Activated CD4-positive, alpha-beta T cell treated with anti-CD3 and anti-CD28 coated beads, Interleukin-2, Interleukin-4, amounts not matched to agents 100 ng/mL and 50 ng/mL, durations not matched to agents 16 hours and 8 hours (primary cell): ENCODE results near the gene STAC2.

Experiments used
- DNase-seq: peaks from one replicate; pipeline ENCODE4 v3.0.0-alpha.2; 2020; ENCODE audit warnings: low spot score

The STAC2 gene

GRCh38 chr17:39231591-39232551 is 6.1 kb upstream of the STAC2 start:
- peak; percentile 27 for DNase-seq

DNA sequence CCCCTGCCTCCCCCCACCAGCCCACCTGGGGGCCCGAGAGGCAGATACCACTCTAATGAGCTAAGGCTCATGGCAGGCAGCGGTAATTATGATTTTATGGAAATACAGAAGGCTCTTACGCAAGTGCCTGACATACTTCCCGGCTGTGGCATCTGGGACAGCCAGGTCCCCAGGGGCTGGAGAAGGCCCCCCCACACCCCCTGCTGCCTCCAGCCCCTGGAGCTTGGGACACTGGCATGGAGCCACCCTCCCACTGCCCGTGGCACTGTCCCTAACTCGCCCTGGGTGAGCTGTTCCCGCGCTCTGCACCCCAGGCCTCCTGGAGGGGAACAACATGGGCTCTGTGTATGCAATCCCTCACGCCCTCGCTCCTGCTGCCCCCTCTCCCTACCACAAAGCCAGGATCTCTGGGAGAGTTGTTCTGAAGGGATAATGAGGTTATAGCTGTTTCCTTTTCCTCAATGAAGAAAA is 5.4 kb upstream of the STAC2 start:
- DNase-seq: no peak

DNA sequence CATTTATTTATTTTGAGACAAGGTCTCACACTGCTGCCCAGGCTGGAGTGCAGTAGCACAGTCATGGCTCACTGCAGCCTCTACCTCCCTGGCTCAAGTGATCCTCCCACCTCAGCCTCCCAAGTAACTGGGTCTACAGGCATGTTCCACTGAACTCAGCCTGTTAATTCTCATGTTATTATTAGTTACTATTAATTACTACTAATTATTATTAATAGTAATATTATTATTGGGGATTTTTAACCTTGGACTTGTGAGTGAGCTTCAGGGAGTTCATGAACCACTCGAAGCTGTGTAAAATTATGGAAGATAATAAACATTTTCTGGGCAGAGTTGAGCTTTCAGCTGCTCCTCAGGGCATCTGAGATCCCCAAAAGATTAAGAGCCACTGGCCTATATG is 4.6 kb upstream of the STAC2 start:
- no peak for DNase-seq

GRCh38 chr17:39229274-39229913 is 3.6 kb upstream of the STAC2 start:
- DNase-seq: no peak

- DNase-seq: no peak
Measured at GRCh38 chr17:39227364-39227919, 1.7 kb upstream of the STAC2 start.

GRCh38 chr17:39225959-39226683 is 376 bp upstream of the STAC2 start:
- no peak for DNase-seq

DNA sequence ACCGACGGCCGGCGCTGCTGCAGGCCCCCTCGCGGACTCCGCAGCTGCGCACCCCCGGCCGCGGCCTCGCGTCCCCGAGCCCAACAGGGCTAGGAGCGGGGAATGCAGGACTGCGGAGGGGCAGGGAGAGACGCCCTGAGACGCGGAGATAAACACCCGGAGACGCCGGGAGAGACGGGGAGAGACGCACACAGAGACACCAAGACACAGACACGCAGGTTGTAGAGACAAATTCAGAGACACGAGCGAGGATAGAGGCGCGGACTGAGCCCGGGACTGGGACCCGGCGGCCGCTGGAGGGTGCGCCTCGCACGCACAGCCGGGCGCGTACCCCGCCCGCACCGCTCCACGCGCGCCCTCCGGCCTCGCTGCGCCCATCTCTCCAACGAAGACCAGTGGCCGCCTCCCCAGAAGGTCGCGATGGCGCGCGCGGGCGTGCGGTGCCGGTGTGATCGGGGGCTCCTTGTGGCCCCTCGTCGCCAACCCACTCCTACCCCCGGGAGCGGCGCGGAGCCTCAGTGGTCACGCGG is 902 bp downstream of the STAC2 start:
- no peak for DNase-seq

GRCh38 chr17:39223907-39224777 is 1.6 kb downstream of the STAC2 start:
- no peak for DNase-seq

DNA sequence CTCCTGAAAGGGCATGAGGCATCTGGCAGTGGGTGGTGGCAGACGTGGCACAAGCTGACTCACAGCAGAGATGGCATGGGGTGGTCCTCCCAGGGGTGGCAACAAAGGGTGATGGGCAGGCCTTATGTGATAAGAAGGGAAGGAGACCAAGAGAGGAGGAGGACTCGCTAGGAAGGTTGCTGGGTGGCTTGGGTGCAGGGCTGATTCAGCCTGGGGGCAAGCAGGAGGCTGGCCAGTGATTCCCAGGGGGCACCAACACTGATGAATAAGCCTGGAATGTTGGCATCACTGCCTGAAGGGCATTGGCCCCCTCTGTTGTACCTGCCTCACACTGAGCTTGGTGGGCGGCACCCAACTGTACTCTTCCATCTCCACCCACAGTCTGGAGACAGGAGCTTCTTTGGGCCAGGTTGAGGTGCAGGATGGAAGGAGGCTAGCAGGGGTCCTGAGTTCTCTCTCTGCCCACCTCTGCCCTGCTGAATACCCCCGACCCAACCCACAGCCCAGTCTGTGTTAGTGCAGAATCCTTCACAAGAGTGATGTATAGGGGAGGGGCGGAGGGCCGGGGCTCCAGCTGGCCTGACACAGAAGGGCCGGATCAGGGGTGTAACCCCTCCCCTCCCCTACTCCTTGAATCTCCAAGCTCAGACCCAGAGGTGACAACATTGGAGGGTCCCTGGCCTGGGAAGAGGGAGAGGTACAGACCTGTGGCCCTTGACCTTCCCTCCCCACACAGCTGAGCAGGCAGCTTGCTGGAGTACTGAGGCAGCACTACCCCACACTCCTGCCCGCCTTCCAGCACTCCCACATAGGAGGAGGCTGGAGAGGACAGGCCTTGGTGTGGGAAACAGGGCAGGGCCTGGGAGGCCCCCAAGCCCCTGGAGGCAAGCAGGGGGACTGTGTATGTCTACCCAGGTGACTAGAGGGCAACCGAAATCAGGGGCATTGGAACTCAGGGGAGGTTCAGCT is 2.6 kb downstream of the STAC2 start:
- DNase-seq: no peak

- DNase-seq: no peak
Measured at GRCh38 chr17:39222151-39222550, 3.6 kb downstream of the STAC2 start.

- no peak for DNase-seq
Measured at GRCh38 chr17:39221572-39221971, 4.2 kb downstream of the STAC2 start.

- DNase-seq: no peak
Measured at GRCh38 chr17:39219647-39220154, 6.0 kb downstream of the STAC2 start.

- no peak for DNase-seq
Measured at GRCh38 chr17:39218906-39219305, 6.8 kb downstream of the STAC2 start.

GRCh38 chr17:39217734-39218369 is 7.9 kb downstream of the STAC2 start:
- DNase-seq: no peak

- DNase-seq: no peak
Measured at GRCh38 chr17:39213852-39214251, 11.9 kb downstream of the STAC2 start.

DNA sequence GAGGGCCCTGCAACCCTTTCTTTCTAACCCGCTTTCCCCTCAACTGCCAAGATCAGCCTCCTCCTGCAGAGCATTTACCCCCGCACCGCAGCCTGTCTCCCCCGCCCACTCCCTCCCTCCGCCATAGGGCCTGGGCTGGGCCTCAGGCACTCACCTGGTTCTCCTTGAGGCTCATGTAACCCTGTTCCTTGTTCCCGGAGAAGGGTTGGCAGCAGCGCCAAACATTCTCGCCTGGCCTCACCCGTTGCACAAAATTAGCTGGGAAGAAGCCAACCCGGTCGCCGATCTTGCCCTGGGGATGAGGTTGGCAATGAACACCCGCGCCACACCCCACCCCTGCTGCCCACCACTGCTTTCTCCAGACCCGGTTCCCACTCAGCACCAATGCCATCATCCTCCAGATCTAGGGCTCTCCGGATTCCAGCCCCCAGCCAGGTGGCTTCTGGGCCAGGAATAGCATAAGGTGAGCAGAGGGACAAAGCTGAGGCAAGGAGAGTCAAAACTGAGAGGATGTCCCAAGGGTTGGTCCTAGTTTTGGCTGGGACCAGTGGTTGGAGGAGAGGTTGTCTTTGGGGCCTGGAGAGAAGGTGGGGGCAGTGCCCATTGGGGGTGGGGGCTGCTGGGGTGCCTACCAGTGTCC is 12.8 kb downstream of the STAC2 start:
- no peak for DNase-seq

DNA sequence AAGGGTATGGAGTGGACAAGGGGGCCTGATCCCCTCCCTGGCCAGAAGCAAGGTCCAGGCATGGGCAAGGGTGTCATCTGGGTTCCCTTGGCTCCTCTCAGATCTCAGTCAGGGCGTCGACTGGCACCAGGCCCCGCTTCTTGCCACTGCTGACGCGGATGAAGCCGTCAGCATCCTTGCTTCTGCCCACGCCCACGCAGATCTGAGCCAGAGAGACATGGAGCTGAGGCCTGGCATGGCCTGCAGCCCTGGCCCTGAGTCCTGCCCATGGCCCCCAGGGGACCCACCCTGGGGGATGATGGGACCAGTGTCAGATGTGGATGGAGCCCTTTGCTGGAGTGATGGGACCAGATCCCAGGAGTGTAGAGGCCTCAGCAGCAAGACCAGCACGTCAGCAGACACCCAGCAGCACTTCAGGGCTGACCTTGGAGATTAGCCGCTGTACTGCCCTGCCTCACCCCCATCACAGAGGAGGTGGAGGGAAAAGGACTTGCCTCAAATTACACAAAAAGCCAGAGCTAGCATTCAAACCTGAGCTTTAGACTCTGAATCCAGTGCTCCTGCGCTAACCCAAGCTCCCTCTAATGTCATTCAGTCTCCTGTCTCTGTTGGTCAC is 13.4 kb downstream of the STAC2 start:
- no peak for DNase-seq

DNA sequence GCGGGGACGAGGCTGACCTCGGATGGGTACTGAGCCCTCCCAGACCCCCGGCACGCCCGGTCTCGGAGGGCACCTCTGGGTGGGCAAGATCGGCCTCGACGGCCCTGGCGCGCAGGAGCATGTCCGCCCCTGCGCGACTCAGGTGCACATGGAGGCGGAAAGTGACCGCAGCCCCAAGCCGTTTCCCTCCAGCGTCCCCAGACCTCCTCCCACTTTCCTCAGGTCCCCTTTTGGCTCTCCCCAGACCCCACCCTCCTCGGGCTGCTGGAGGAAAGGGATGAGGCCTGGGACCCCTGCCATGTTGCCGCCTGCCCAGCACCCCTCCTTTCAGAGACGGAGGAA is 15.7 kb downstream of the STAC2 start:
- no peak for DNase-seq
